NK-92 treated with Interleukin-12 subunit alpha and Interleukin-12 subunit beta, amount 100 ng/mL, for 24 hours (cell line): Measurements from ENCODE around the gene FNBP1L.

Experiments used
- DNase-seq: peaks from one replicate; lab custom pipeline; 2025; lab: John Stamatoyannopoulos, UW

Gene FNBP1L

GRCh38 chr1:93447481-93448291, at the start of gene FNBP1L:
TSS of gene FNBP1L (plus strand) at chr1:93448118. CDS start at chr1:93448282, 164 bp downstream.
- no peak for DNase-seq

- no peak for DNase-seq
Measured at GRCh38 chr1:93399781-93400180, 48.1 kb upstream of the FNBP1L start.

GRCh38 chr1:93408203-93408602, 39.7 kb upstream of the FNBP1L start:
- DNase-seq, result no peak

GRCh38 chr1:93411000-93411399, 36.9 kb upstream of the FNBP1L start:
- no peak for DNase-seq

GRCh38 chr1:93414749-93415148, 33.2 kb upstream of the FNBP1L start:
- DNase-seq, result no peak

- DNase-seq, result no peak
Measured at GRCh38 chr1:93415296-93415695, 32.6 kb upstream of the FNBP1L start.

- no peak for DNase-seq
Measured at GRCh38 chr1:93416183-93416582, 31.7 kb upstream of the FNBP1L start.

GRCh38 chr1:93419344-93419743, 28.6 kb upstream of the FNBP1L start:
- DNase-seq, result no peak

GRCh38 chr1:93420400-93420799, 27.5 kb upstream of the FNBP1L start:
- no peak for DNase-seq

GRCh38 chr1:93426181-93426580, 21.7 kb upstream of the FNBP1L start:
- no peak for DNase-seq

GRCh38 chr1:93427656-93428055, 20.3 kb upstream of the FNBP1L start:
- DNase-seq, result no peak

GRCh38 chr1:93433407-93433961, 14.4 kb upstream of the FNBP1L start:
- no peak for DNase-seq

GRCh38 chr1:93434088-93434487, 13.8 kb upstream of the FNBP1L start:
- no peak for DNase-seq

- DNase-seq, result no peak
Measured at GRCh38 chr1:93434987-93435386, 12.9 kb upstream of the FNBP1L start.

GRCh38 chr1:93435443-93435842, 12.5 kb upstream of the FNBP1L start:
- DNase-seq, result no peak

- DNase-seq, result no peak
Measured at GRCh38 chr1:93436496-93436895, 11.4 kb upstream of the FNBP1L start.

- no peak for DNase-seq
Measured at GRCh38 chr1:93437976-93438605, 9.8 kb upstream of the FNBP1L start.

GRCh38 chr1:93438716-93439115, 9.2 kb upstream of the FNBP1L start:
- no peak for DNase-seq

GRCh38 chr1:93440272-93440671, 7.6 kb upstream of the FNBP1L start:
- no peak for DNase-seq

- no peak for DNase-seq
Measured at GRCh38 chr1:93440706-93441105, 7.2 kb upstream of the FNBP1L start.

GRCh38 chr1:93441589-93441988, 6.3 kb upstream of the FNBP1L start:
- DNase-seq, result no peak

- DNase-seq, result no peak
Measured at GRCh38 chr1:93442008-93442666, 5.8 kb upstream of the FNBP1L start.

GRCh38 chr1:93442741-93443140, 5.2 kb upstream of the FNBP1L start:
- no peak for DNase-seq
